DND-41 (cell line): ENCODE data around the gene WDR72.

ENCODE experiments used
- ATAC-seq: fragments of 200-7000 bp; cut with Tn5 transposase; 3 replicates; pipeline ENCODE4 v1.9.1; 2021; ENCODE audit warnings: low read depth; ENCODE audit not compliant: insufficient read depth
- DNase-seq: peaks from one replicate; pipeline ENCODE4 v3.0.0-alpha.2; 2020
- H2AFZ ChIP-seq: 2 replicates; pipeline ENCODE4 v1.6.0; 2012; ENCODE audit warnings: low read depth, low read length
- H3K27ac ChIP-seq: 2 replicates; pipeline ENCODE4 v1.5.1; 2012; ENCODE audit warnings: low read length, inconsistent platforms
- H3K27me3 ChIP-seq: fragments of 200-600 bp; sonication (generic); 2 replicates; pipeline ENCODE4 v1.6.0; 2012; ENCODE audit warnings: low read length, mild to moderate bottlenecking, inconsistent platforms; ENCODE audit not compliant: insufficient read depth, poor library complexity
- H3K36me3 ChIP-seq: 2 replicates; pipeline ENCODE4 v1.5.1; 2012; ENCODE audit warnings: low read length, inconsistent platforms; ENCODE audit not compliant: insufficient read depth
- H3K4me1 ChIP-seq: 2 replicates; pipeline ENCODE4 v1.5.1; 2012; ENCODE audit warnings: mild to moderate bottlenecking, low read length; ENCODE audit not compliant: insufficient read depth
- H3K4me2 ChIP-seq: 2 replicates; pipeline ENCODE4 v1.6.0; 2012; ENCODE audit warnings: mild to moderate bottlenecking, moderate library complexity, low read length, inconsistent platforms; ENCODE audit not compliant: insufficient read depth
- H3K4me3 ChIP-seq, 2 experiments: fragments of 200-600 bp in 1 of 2; shearing (Covaris generic) in 1 of 2; 2 replicates each; pipeline ENCODE4 v1.5.1; 2012 to 2016; ENCODE audit warnings: inconsistent platforms in 2 of 2, low read length in 2 of 2, mild to moderate bottlenecking in 2 of 2, low read depth in 1 of 2, moderate library complexity in 1 of 2
- H3K79me2 ChIP-seq: 2 replicates; pipeline ENCODE4 v1.6.0; 2012; ENCODE audit warnings: low read length, inconsistent platforms; ENCODE audit not compliant: insufficient read depth
- H3K9ac ChIP-seq: 2 replicates; pipeline ENCODE4 v1.6.0; 2012; ENCODE audit warnings: low read depth, mild to moderate bottlenecking, inconsistent platforms, low read length, moderate library complexity
- H3K9me3 ChIP-seq: 2 replicates; pipeline ENCODE4 v1.5.1; 2012; ENCODE audit warnings: low read length, moderate library complexity, mild to moderate bottlenecking, inconsistent platforms; ENCODE audit not compliant: insufficient read depth, severe bottlenecking
- H4K20me1 ChIP-seq: 2 replicates; pipeline ENCODE4 v1.6.0; 2012; ENCODE audit warnings: low read length; ENCODE audit not compliant: insufficient read depth
- CTCF ChIP-seq: IDR thresholded peaks from 2 replicates; pipeline ENCODE4 v1.5.1; 2012; ENCODE audit warnings: borderline replicate concordance, low read length, moderate library complexity, mild to moderate bottlenecking; ENCODE audit not compliant: poor library complexity, severe bottlenecking; ENCODE audit errors: extremely low read depth
- EZH2 ChIP-seq: IDR thresholded peaks from 3 replicates; pipeline ENCODE4 v1.6.1; 2012; ENCODE audit warnings: borderline replicate concordance, low read depth, mild to moderate bottlenecking, moderate library complexity, low read length, inconsistent platforms; ENCODE audit not compliant: severe bottlenecking

The WDR72 gene

GRCh38 chr15:53534105-53534839 lies 225.2 kb downstream of the WDR72 start:
- no peaks in the 10 kb centered on the region for H3K9me3 ChIP-seq
- H3K4me1 ChIP-seq: no peaks in the 10 kb centered on the region
- DNase-seq (no peak), ATAC-seq (no peak)
- H4K20me1 ChIP-seq: no peaks in the 10 kb centered on the region
- H3K4me2 ChIP-seq: no peak overlapping the region
- no peak for TF ChIP-seq CTCF
- TF ChIP-seq EZH2: no peak
- H3K27ac ChIP-seq: no peak overlapping the region
- H2AFZ ChIP-seq: no peak overlapping the region
- no peaks in the 10 kb centered on the region for H3K79me2 ChIP-seq
- no peak overlapping the region for H3K4me3 ChIP-seq
- H3K27me3 ChIP-seq: no peaks in the 10 kb centered on the region
- H3K9ac ChIP-seq: no peak overlapping the region
- H3K36me3 ChIP-seq: no peaks in the 10 kb centered on the region

- H3K4me3 ChIP-seq: no peak overlapping the region
Measured at GRCh38 chr15:53530761-53531160, 228.7 kb downstream of the WDR72 start.

GRCh38 chr15:53527996-53528395 lies 231.5 kb downstream of the WDR72 start:
- H2AFZ ChIP-seq: no peak overlapping the region
- H3K4me1 ChIP-seq: no peaks in the 10 kb centered on the region
- no peaks in the 10 kb centered on the region for H3K9me3 ChIP-seq
- H3K27me3 ChIP-seq: no peaks in the 10 kb centered on the region
- no peak for DNase-seq
- H4K20me1 ChIP-seq: no peaks in the 10 kb centered on the region
- H3K27ac ChIP-seq: no peak overlapping the region
- no peak overlapping the region for H3K9ac ChIP-seq
- no peak overlapping the region for H3K4me3 ChIP-seq
- no peak for ATAC-seq
- TF ChIP-seq EZH2: no peak
- no peak overlapping the region for H3K4me2 ChIP-seq
- H3K36me3 ChIP-seq: no peaks in the 10 kb centered on the region
- H3K79me2 ChIP-seq: no peaks in the 10 kb centered on the region

More at GRCh38 chr15:53530761-53531160, 228.7 kb downstream of the WDR72 start:
- Histone ChIP-seq H3K36me3 (no peaks in the 10 kb centered on the region), H3K9me3 (no peaks in the 10 kb centered on the region), H3K4me2 (no peak overlapping the region), H4K20me1 (no peaks in the 10 kb centered on the region), H3K27me3 (no peaks in the 10 kb centered on the region), H3K27ac (no peak overlapping the region), H2AFZ (no peak overlapping the region), H3K4me1 (no peaks in the 10 kb centered on the region), H3K9ac (no peak overlapping the region), H3K79me2 (no peaks in the 10 kb centered on the region)
- ATAC-seq: no peak
- no peak for DNase-seq
- no peak for TF ChIP-seq EZH2
- TF ChIP-seq CTCF: no peak

GRCh38 chr15:53525894-53526293 lies 233.6 kb downstream of the WDR72 start:
- no peaks in the 10 kb centered on the region for H4K20me1 ChIP-seq
- DNase-seq (no peak), ATAC-seq (no peak)
- no peak overlapping the region for H3K4me3 ChIP-seq
- no peak overlapping the region for H3K27ac ChIP-seq
- H3K9me3 ChIP-seq: no peaks in the 10 kb centered on the region
- H3K4me2 ChIP-seq: no peak overlapping the region
- no peak overlapping the region for H3K9ac ChIP-seq
- no peak overlapping the region for H2AFZ ChIP-seq
- H3K4me1 ChIP-seq: no peaks in the 10 kb centered on the region
- TF ChIP-seq EZH2 (no peak), CTCF (no peak)
- H3K27me3 ChIP-seq: no peaks in the 10 kb centered on the region
- H3K79me2 ChIP-seq: no peaks in the 10 kb centered on the region
- H3K36me3 ChIP-seq: no peaks in the 10 kb centered on the region
